HG03469 (cell line): ENCODE results near the gene NXNL1.

Source experiments
- ATAC-seq: cut with Tn5 transposase; IDR thresholded peaks from one replicate; pipeline ENCODE4 v1.9.1; 2021; ENCODE audit warnings: mild to moderate bottlenecking, moderate library complexity, moderate number of reproducible peaks; ENCODE audit not compliant: unreplicated experiment

NXNL1 gene

DNA sequence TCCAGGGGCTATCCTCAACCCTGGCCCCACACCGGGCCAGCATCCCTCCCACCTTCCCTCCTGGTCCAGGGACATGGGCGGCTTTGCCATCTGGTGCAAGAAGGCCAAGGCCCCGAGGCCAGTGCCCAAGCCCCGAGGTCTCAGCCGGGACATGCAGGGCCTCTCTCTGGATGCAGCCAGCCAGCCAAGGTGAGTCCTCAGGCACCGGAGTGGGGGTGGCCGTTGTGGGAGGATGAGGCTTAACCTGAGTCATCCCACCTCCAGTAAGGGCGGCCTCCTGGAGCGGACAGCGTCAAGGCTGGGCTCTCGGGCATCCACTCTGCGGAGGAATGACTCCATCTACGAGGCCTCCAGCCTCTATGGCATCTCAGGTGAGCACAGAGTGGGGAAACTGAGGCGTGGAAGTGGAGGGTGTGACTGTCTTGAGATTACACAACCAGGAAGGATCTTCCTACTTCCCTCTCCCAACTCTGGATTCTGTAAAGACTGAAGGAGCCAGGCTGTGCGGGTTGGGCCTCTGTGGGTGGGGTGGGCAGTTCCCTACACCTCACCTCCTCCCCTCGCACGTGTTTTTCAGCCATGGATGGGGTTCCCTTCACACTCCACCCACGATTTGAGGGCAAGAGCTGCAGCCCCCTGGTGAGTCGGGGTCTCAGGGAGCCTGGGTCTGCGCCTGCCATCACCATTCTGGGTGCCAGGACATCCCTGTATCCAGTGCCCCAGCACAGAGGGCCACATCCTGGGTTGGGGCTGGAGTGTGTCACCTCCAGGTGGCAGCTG lies 37.1 kb downstream of the NXNL1 start:
- no peak for ATAC-seq

DNA sequence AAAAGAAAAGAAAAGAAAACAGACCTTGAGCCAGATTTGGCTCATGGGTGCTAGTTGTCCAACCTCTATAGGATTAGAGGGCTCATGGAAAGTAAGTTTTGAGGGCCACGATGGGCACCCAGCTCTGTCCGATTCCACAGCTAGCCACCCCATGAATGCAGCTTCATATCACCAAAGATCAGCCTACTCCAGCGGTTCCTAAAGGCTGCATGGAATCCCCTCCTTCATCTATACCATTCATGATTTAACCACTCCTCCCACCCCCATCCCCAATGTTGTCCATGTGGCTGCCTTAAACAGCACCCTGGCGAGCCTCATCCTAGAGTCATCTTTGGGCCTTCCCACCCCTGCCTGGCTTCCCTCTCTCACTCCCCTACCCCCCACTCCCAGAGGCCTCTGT lies 38.8 kb downstream of the NXNL1 start:
- ATAC-seq: no peak

GRCh38 chr19:17420475-17420924 lies 40.2 kb downstream of the NXNL1 start:
- no peak for ATAC-seq

DNA sequence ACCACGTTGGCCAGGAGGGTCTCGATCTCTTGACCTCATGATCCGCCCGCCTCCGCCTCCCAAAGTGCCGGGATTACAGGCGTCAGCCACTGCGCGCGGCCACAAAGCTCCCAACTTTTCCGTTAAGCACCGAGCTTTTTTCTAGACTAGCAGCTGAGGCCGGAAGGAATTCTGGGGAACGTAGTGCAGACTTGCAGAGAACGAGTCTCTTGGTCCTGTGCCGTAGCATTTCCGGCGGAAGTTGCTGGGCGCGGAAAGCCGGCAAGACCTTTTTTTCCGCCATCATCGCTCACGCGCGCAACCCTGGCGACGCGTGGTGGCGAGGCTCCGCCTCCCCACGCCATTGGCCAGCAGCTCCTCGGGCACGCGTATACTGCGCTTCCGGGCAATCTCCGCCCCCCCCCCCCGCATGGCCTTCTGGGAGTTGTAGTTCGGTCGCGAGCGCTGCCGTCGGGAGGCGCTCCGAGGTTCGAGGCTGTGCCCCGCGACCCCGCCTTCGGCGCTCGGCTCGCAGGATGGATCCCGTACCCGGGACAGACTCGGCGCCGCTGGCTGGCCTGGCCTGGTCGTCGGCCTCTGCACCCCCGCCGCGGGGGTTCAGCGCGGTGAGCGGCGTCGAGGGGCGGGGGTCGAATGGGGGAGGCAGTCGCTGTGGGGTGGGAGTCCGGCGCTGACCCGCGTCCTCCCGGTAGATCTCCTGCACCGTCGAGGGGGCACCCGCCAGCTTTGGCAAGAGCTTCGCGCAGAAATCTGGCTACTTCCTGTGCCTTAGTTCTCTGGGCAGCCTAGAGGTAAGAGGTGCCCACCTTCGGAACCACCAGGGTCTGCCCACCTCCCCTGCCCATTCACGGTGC lies 40.9 kb downstream of the NXNL1 start, which contains the start of gene MVB12A:
Gene MVB12A (plus strand): TSS at position 427 of the 854 bp plus-strand sequence. CDS start 89 bp downstream, at position 516.
- ATAC-seq: peak; percentile 70

DNA sequence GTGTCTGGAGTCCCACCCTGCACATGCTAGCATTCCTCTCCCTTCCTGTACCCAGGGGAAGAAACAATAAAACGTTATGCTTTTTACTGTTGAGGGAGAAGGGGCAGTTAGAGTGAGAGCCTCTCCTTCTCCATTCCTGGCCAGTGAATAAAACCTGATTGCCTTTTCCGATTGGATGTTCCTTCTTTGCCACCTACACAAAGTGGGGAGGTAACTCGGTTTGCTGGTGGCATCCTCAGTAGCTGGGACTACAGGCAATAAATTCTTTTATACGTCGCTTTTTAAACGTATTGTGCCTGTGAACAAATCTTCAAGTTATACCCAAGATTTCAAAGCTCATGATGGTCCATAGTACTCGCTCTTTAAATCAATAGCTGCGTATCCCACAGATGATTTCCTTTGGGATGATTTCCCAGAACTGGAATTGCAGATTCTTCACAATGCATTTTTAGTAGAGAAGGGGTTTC lies 41.5 kb downstream of the NXNL1 start:
- ATAC-seq: no peak

DNA sequence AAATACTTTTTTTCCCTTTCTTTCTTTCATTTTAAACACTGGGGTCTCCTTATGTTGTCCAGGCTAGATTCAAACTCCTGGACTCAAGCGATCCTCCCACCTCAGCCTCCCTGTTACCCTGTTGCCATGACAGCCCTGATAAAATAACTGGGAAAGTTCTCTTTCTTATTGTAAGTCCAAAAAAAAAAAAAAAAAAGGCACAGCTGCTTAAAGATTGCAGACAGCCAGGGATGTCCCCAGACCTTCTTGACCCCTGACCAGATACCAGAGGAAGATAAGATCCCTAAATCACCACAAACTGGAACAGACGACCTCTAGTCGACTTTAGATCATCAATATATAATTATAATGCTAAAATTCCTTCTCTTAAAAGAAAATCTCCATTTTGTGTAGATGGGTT lies 42.0 kb downstream of the NXNL1 start:
- ATAC-seq: no peak

DNA sequence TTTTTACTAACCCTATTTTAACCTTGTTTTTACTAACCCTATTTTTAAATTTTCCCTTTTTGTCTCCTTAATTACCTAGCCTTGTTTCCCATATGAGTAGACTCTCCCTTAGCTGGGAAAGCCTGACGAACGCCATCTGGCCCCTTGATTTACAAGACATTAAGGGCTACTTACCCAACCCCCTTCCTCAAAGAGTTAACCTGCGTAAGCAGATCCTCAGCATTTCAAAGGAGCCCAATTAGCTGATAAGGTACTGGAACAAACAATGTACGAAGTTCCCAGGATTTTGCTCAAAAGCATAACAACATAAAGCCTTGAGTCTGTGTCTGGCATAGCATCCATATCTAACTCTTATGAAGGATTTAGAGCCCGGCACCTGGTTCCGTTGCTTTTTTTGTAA lies 45.6 kb downstream of the NXNL1 start:
- no peak for ATAC-seq

DNA sequence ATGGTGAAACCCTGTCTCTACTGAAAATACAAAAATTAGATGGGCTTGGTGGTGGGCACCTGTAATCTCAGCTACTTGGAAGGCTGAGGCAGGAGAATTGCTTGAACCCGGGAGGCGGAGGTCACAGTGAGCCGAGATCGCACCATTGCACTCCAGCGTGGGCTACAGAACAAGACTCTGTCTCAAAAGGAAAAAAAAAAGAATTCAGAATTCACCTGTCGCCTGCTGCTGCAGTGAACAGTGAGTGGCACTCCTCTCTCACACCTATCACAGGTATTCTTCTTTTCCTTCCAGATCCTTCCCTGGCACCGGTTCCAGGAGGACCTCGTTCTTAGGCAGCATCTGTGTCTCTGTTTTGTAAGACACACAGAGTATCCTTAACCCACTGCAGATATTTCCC lies 46.6 kb downstream of the NXNL1 start:
- ATAC-seq: no peak

DNA sequence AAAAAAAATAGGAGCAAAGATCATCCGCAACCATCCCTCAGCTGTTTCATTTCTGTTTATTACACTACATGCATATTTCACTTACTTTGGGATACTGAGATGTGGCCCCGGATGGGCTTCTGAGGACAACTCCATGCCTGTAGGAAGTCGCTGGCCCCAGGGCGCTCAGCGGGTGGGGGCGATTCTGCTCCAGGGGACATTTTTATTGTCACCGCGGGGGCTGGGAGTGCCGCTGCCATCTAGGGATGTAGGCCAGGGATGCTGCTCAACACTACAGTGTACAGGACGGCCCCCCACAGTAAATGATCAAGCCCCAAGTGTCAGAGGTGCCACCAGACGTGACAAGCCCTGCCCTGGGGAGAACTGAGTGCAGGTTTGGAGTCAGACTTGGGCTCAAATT lies 48.9 kb downstream of the NXNL1 start:
- ATAC-seq: no peak

DNA sequence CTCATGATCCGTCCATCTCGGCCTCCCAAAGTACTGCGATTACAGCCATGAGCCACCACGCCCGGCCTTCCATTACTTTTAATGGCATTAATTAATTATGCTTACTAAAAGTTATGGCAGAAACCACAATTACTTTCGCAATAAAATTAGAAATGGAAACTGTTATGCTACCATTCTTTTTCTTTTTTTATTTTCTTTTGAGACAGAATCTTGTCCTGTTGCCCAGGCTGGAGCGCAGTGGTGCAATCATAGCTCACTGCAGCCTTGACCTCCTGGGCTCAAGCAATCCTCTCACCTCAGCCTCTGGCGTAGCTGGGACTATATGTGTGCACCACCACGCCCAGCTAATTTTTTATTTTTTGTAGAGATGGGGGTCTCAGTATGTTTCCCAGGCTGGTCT lies 50.7 kb downstream of the NXNL1 start:
- no peak for ATAC-seq

GRCh38 chr19:17406887-17407196 lies 53.9 kb downstream of the NXNL1 start:
- ATAC-seq: no peak

DNA sequence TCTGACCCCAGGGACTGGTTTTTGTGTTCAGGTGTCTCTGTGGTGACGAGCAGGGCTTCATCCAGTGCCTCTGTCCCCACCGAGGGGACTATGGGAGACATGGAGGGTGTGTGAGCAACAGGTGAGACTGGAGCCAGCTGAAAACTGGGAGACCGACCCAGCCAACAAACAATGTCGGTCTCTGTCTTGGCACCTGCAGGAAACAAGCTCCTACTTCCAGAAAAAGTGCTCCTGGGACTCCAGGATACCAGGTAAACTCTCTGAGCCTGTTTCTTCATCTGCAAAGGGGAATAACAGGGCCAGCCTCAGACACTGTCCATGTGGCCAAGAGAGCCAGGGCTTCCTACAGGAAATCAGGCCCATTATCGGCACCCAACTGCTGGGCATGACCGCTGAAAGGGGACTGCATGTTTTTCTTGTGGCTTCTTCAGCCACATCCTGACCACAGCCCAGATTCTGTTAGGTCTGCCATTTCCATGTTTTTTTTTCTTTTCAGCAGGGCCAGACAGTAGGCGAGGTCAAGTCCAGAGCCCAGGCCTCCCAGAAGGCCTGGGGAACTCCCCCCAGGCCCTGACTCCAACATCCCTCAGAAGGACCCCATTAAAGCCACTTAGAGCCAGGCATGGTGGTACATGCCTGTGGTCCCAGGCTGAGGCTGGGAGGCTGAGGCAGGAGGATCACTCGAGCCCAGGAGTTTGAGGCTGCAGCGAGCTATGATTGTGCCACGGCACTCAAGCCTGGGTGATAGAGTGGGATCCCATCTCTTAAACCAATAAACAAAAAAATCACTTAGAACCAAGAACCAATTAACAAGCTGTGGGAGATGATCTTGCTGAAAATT lies 54.5 kb downstream of the NXNL1 start:
- peak; percentile 18 for ATAC-seq
